Right lobe of liver (tissue), 6 donors: Measurements from ENCODE around the gene LMOD3. TPM values are rescaled to one million over a fixed set of nuclear protein-coding genes. Genes with fewer than 3 reads are reported as not detected.

Experiments
- ATAC-seq, 4 donors: fragments of 200-7000 bp; cut with Tn5 transposase; one replicate each; pipeline ENCODE4 v1.9.1; 2020; ENCODE audit warnings: mild to moderate bottlenecking in 4 of 4, moderate library complexity in 4 of 4
- DNase-seq, 3 donors: peaks; one replicate each; pipeline ENCODE4 v3.0.0-alpha.2; 2020
- H3K27ac ChIP-seq, 3 donors: fragments of 200-600 bp; one replicate each; pipeline ENCODE4 v1.8.0; 2022
- H3K27me3 ChIP-seq, 2 donors: fragments of 200-600 bp; one replicate each; pipeline ENCODE4 v1.8.0; 2022
- H3K36me3 ChIP-seq, 4 donors: fragments of 200-600 bp; sonication (generic) in 1 of 4; one replicate each; pipeline versions ENCODE4 v1.5.1 to v1.8.0; 2017 to 2022; ENCODE audit warnings: control low read depth in 1 of 4
- H3K4me1 ChIP-seq, 4 donors: fragments of 200-600 bp; sonication (generic) in 1 of 4; one replicate each; pipeline versions ENCODE4 v1.5.1 to v1.8.0; 2017 to 2022; ENCODE audit warnings: control low read depth in 1 of 4
- H3K4me3 ChIP-seq, 3 donors: fragments of 200-600 bp; one replicate each; pipeline ENCODE4 v1.8.0; 2022
- H3K9me3 ChIP-seq, 4 donors: fragments of 200-600 bp; sonication (generic) in 1 of 4; one replicate each; pipeline versions ENCODE4 v1.5.1 to v1.8.0; 2017 to 2022; ENCODE audit warnings: control low read depth in 1 of 4
- POLR2A ChIP-seq: fragments of 450-650 bp; IDR thresholded peaks from one replicate; pipeline ENCODE4 v1.6.1; 2017; ENCODE audit warnings: antibody characterized with exemption, mild to moderate bottlenecking
- WGBS: methylation state at CpG from one replicate; pipeline ENCODE4 v1.1.6; 2018; ENCODE audit warnings: low coverage, low lambda C conversion rate; ENCODE audit not compliant: insufficient coverage; ENCODE audit errors: missing lambda C conversion rate; 5-methylcytosine and 5-hydroxymethylcytosine counted together
- intact Hi-C, 2 donors: fragments of 100-400 bp; cut with DNase I; formaldehyde crosslinking; loops; one replicate each; pipeline versions ENCODE4 v1.11.2 to v1.14.1; 2022
- total RNA-seq, 6 experiments: library from RNA; depleted of rRNA in 2 of 6; stranded (reverse); fragments of >200 nt in 2 of 6; fragmentation: NEBNext Ultra II Directional in 3 of 6; extraction: Animal tissue kit (Norgen Biotek cat#: 25700) in 3 of 6; gene quantifications; one replicate each; pipeline versions ENCODE4 v1.1.0 to v1.2.4, GENCODE V29; 2016 to 2023
- TF ChIP-seq, protein P1 (sequence below), 4 donors: fragments of 200-600 bp in 3 of 4; fragments of 450-650 bp in 1 of 4; IDR thresholded peaks; one replicate each; pipeline versions ENCODE4 v1.5.1 to v1.8.0; 2016 to 2022; ENCODE audit warnings: antibody characterized with exemption in 4 of 4, mild to moderate bottlenecking in 2 of 4
- donor health status: DM: no; HTN: yes; CAD: no.
- donor health status: DM: no; HTN: no; CAD: no.
- donor health status: DM: no; HTN: no; CAD: no.
- donor health status: DM: no; HTN: yes; CAD: no.
- donor health status: DM: no; HTN: yes; CAD: no.

The LMOD3 gene
- total RNA-seq, 6 experiments from 2014 or later: 0.07 to 0.25 (median 0.13) TPM; not detected in 3

DNA sequence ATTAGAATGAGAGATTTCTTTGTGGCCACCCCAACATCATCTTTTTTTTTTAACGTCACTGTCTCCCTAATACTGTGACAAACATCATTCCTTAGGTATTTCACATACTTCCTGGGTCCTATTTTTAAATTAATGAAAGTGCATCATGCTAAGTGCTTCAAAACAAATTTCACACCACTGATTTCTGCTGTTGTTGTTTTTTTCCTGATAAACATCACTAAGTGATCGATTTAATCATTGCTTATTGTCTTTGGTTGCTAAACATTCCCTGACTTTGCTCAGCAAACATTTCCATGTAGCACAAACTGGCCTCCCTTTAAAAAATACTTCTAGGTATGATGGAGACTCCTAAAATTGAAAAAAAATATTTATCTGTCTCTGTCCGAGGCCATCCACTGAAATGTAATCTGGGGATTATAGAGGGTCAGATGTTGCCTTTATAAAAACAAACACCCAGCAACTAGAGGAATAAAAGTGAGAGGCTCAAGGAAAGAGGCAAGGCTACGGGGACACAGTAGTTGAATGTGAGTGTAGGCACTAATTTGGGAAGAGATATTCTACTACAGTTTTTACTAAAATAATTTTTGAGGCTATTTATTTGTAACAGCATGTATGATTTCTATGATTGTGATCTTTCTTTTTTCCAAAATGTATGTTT lies 20.5 kb upstream of the LMOD3 start:
- H3K27ac ChIP-seq: no peak overlapping the region
- no peak overlapping the region for H3K4me3 ChIP-seq
- WGBS: 55% methylated on average over 4 of the region's 4 CpGs
- H3K27me3 ChIP-seq: no peaks in the 10 kb centered on the region
- no peak for ATAC-seq
- H3K4me1 ChIP-seq: no peaks in the 10 kb centered on the region
- intact Hi-C loops: no loop called here
- DNase-seq: no peak
- TF ChIP-seq, protein P1, sequence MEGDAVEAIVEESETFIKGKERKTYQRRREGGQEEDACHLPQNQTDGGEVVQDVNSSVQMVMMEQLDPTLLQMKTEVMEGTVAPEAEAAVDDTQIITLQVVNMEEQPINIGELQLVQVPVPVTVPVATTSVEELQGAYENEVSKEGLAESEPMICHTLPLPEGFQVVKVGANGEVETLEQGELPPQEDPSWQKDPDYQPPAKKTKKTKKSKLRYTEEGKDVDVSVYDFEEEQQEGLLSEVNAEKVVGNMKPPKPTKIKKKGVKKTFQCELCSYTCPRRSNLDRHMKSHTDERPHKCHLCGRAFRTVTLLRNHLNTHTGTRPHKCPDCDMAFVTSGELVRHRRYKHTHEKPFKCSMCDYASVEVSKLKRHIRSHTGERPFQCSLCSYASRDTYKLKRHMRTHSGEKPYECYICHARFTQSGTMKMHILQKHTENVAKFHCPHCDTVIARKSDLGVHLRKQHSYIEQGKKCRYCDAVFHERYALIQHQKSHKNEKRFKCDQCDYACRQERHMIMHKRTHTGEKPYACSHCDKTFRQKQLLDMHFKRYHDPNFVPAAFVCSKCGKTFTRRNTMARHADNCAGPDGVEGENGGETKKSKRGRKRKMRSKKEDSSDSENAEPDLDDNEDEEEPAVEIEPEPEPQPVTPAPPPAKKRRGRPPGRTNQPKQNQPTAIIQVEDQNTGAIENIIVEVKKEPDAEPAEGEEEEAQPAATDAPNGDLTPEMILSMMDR (IDR thresholded peaks at IDR 0.05): no peak
- TF ChIP-seq POLR2A: no peak
- H3K36me3 ChIP-seq: no peaks in the 10 kb centered on the region
- no peaks in the 10 kb centered on the region for H3K9me3 ChIP-seq

DNA sequence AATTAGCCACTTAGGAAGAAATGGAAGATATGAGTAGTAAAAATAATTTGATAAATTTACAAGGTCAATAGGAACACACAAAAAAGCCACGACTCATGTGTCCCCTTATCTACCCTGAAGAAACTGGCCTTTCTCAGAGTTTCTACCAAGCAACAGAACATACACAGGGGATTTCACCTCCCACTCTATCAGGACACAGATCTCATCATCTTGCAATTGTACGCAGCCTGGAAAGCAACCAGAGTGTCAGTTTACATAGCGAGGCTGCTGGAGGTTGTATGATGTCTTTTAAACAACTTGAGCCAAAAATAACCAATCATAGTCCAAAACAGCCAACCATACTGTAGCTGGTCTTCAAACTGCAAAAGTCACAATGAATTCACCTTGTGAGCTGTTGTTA lies 19.7 kb upstream of the LMOD3 start:
- H3K4me1 ChIP-seq: no peaks in the 10 kb centered on the region
- WGBS: 47% methylated on average over 3 of the region's 3 CpGs
- H3K9me3 ChIP-seq: no peaks in the 10 kb centered on the region
- DNase-seq (no peak), ATAC-seq (no peak)
- no peak overlapping the region for H3K4me3 ChIP-seq
- no peaks in the 10 kb centered on the region for H3K36me3 ChIP-seq
- no peak overlapping the region for H3K27ac ChIP-seq
- H3K27me3 ChIP-seq: no peaks in the 10 kb centered on the region
- intact Hi-C loops: no loop called here
- TF ChIP-seq POLR2A: no peak
- TF ChIP-seq, protein P1 (IDR thresholded peaks at IDR 0.05): no peak

DNA sequence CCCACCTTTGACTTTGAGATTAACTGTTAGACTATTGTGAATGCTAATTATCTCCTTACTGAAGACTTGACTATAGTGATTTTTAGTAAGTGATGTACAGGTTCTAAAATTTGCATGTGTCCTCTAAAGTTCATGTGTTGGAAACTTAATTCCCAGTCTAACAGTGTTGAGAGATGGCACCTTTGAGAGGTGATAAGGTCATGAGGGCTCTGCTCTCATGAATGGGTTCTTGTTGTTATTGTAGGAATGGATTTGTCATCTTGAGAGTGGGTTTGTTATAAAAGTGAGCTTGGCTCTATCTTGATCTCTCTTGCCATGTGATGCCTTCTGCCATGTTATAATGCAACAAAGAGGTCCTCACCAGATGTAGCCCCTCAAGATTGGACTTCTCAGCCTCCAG lies 18.9 kb upstream of the LMOD3 start:
- no peak for TF ChIP-seq POLR2A
- TF ChIP-seq, protein P1 (IDR thresholded peaks at IDR 0.05): no peak
- Histone ChIP-seq H3K27ac (no peak overlapping the region), H3K27me3 (no peaks in the 10 kb centered on the region), H3K9me3 (no peaks in the 10 kb centered on the region), H3K4me3 (no peak overlapping the region), H3K4me1 (no peaks in the 10 kb centered on the region), H3K36me3 (no peaks in the 10 kb centered on the region)
- no peak for ATAC-seq
- DNase-seq: no peak
- intact Hi-C loops: no loop called here

DNA sequence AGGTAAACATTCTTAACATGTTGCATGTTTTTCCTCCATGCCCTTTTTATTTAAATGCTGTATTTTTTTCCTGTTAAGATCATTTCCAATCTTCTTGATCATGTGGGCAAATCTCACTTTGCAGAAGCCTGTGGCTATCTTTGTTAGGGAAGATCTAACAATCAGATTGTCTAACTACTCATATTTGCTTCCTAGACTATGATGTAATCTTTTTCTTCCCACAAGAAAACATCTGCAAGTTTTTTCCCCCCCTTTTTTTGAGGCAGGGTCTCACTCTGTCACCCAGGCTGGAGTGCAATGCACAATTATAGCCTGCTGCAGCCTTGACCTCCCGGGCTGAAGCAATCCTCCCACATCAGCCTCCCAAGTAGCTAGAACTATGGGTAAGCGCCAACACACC lies 15.0 kb upstream of the LMOD3 start:
- Histone ChIP-seq H3K4me1 (no peaks in the 10 kb centered on the region), H3K27me3 (no peaks in the 10 kb centered on the region), H3K27ac (no peak overlapping the region), H3K36me3 (no peaks in the 10 kb centered on the region), H3K9me3 (no peaks in the 10 kb centered on the region), H3K4me3 (no peak overlapping the region)
- no peak for DNase-seq
- 92% methylated on average over 2 of the region's 2 CpGs for WGBS
- no peak for ATAC-seq
- no peak for TF ChIP-seq POLR2A
- TF ChIP-seq, protein P1 (IDR thresholded peaks at IDR 0.05): no peak
- intact Hi-C loops: no loop called here

DNA sequence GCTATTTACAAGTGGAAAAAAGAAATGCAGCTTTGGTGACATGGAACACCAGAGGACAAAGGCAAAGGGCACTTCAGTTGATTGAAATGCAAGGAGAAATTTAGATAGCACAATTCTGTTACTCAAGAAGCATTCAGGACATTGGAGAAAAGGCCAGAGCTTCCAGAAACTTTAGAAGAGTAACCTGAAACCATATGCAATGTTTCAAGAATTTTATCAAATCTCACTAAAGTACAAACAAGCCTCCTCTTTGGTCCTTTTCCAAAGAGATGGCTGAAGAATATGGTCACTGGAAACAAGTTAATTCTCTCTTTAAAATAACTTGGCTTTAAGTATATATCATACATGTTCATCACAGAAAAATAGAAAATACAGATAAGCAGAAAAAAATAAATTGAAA lies 14.6 kb upstream of the LMOD3 start:
- Histone ChIP-seq H3K4me3 (no peak overlapping the region), H3K9me3 (no peaks in the 10 kb centered on the region), H3K27me3 (no peaks in the 10 kb centered on the region), H3K4me1 (no peaks in the 10 kb centered on the region), H3K36me3 (no peaks in the 10 kb centered on the region), H3K27ac (no peak overlapping the region)
- no peak for ATAC-seq
- no peak for DNase-seq
- TF ChIP-seq, protein P1 (IDR thresholded peaks at IDR 0.05): no peak
- no peak for TF ChIP-seq POLR2A
- intact Hi-C loops: no loop called here
